MM.1S (cell line): ENCODE data around the gene OR2G2.

ENCODE experiments used
- CTCF ChIP-seq: fragments of 300-600 bp; sonication (generic); IDR thresholded peaks from 2 replicates; pipeline ENCODE4 v1.5.1; 2016; ENCODE audit warnings: antibody characterized with exemption, low read length, mixed read lengths
- EZH2phosphoT487 ChIP-seq: fragments of 300-600 bp; sonication (generic); IDR thresholded peaks from 2 replicates; pipeline ENCODE4 v1.6.1; 2018; ENCODE audit warnings: antibody characterized with exemption, low read length

GRCh38 chr1:247613405-247613804 is 25.2 kb downstream of the OR2G2 start:
- no peak for TF ChIP-seq CTCF
- no peak for TF ChIP-seq EZH2phosphoT487
